Stimulated activated naive B cell treated with anti-CD40 and anti-IgM and Interleukin-4, amounts not matched to agents 10 μg/mL and 1 μg/mL and 100 μg/mL, for 72 hours (primary cell): ENCODE measurements around the gene TTR.

Source experiments
- ATAC-seq, 2 donors: fragments of 150-1000 bp; cut with Tn5 transposase; replicated peaks; 2 replicates each; pipeline ENCODE4 v1.10.0; 2021; ENCODE audit warnings: moderate library complexity in 1 of 2
- DNase-seq: peaks from one replicate; pipeline ENCODE4 v3.0.0; 2021
- H3K27ac Mint-ChIP-seq: one replicate; pipeline ENCODE4 v1.8.0; 2022; ENCODE audit warnings: mild to moderate bottlenecking, mixed read lengths
- H3K27me3 Mint-ChIP-seq, 2 donors: one replicate each; pipeline ENCODE4 v1.8.0; 2022; ENCODE audit warnings: mixed read lengths in 2 of 2
- H3K36me3 Mint-ChIP-seq, 2 donors: one replicate each; pipeline ENCODE4 v1.8.0; 2022; ENCODE audit warnings: mixed read lengths in 2 of 2, mild to moderate bottlenecking in 1 of 2
- H3K4me1 Mint-ChIP-seq, 2 donors: one replicate each; pipeline ENCODE4 v1.8.0; 2022; ENCODE audit warnings: mixed read lengths in 2 of 2, mild to moderate bottlenecking in 1 of 2
- H3K4me3 Mint-ChIP-seq, 2 donors: one replicate each; pipeline ENCODE4 v1.8.0; 2022; ENCODE audit warnings: mild to moderate bottlenecking in 2 of 2, mixed read lengths in 2 of 2, moderate library complexity in 1 of 2
- H3K9me3 Mint-ChIP-seq, 2 donors: one replicate each; pipeline ENCODE4 v1.8.0; 2022; ENCODE audit warnings: mixed read lengths in 2 of 2, mild to moderate bottlenecking in 1 of 2

Gene TTR

DNA sequence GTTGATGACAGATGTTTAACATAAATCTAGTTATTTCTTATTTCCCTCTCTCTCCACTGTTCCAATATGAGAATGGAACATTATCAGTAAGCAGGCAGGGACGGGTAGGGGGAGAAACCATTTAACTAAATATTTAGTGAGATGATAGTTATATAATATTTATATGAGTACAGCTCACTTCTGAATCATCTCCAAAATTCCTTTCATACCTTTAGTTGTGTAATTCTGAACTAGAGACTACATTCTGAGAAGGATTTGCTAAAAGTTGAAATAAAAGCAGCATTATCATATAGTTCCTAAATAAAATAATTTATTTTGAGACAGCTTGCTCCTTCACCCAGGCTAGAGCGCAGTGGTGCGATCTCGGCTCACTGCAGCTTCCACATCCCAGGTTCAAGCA, 51.3 kb downstream of the TTR start:
- ATAC-seq = no peak
- peaks cover 0 to 3% of the 10 kb centered on the region in 2 donors for H3K36me3 Mint-ChIP-seq
- H3K9me3 Mint-ChIP-seq = no peaks in the 10 kb centered on the region
- no peak overlapping the region for H3K4me3 Mint-ChIP-seq
- no peak overlapping the region for H3K27ac Mint-ChIP-seq
- H3K4me1 Mint-ChIP-seq = peaks cover 10 to 18% of the 10 kb centered on the region in 2 donors
- no peak for DNase-seq
- H3K27me3 Mint-ChIP-seq = no peaks in the 10 kb centered on the region

DNA sequence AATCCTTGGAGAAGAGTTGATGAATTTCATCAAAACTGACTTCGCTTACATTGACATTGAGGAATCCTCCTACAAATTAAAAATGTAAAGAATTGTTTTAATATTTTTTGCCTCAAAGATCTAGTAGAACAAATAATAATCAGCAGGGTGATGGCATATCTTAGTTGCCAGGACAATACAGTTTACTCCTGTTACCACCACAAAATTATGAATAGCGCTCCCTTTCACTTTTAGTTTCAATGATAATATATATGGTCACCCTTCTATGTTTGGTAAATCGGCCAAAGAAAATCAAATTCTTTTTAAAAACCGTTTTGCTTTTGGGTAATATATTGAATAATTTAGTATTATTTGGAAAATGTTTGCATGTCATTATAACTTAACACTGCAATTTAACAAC, 53.7 kb downstream of the TTR start:
- Mint-ChIP-seq H3K27me3 (no peaks in the 10 kb centered on the region), H3K27ac (no peak overlapping the region), H3K4me3 (no peak overlapping the region), H3K4me1 (peaks cover 15 to 31% of the 10 kb centered on the region in 2 donors), H3K36me3 (peaks cover 0 to 3% of the 10 kb centered on the region in 2 donors), H3K9me3 (no peaks in the 10 kb centered on the region)
- no peak for DNase-seq
- no peak for ATAC-seq

DNA sequence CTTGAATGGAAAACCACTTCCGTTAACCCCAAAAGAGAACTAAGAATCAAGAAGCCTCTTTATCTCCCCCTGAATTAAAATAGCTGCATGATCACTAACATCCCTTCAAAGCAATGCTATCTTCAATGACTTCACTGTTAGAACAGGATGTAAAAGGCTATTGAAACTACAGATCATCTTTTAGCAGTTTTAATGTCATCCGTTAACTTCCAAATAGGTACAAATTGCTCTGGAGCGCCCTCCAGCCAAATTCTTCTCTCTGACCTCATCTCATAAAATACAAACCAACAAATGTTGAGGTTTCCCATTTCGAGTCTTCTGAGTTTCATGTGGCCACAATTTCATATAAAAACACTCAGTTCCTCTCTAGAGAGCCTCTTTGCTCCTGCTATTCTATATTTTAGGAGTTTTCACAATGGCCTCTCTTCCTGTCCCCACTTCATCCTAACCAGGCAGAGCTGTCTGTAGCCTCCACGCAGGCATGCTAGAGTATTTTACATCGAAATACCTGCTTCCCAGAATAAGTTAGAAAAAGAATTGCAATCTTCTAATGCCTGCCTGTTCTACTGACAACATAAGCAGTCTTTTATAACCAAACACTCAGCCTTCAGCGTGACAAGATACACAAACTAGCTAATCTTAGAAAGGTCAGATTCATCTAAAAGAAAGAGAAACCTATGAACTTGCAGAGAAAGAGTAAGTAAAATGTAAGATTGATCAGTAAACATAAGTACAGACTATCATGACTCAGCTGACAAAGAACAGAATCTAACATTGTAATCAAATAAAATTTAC, 54.9 kb downstream of the TTR start:
- ATAC-seq (peak; percentile 24 to 26), DNase-seq (no peak)
- H3K9me3 Mint-ChIP-seq = no peaks in the 10 kb centered on the region
- peaks cover 0 to 3% of the 10 kb centered on the region in 2 donors for H3K36me3 Mint-ChIP-seq
- peaks cover 18 to 35% of the 10 kb centered on the region in 2 donors for H3K4me1 Mint-ChIP-seq
- H3K27me3 Mint-ChIP-seq = no peaks in the 10 kb centered on the region
- no peak overlapping the region for H3K4me3 Mint-ChIP-seq
- H3K27ac Mint-ChIP-seq = no peak overlapping the region

DNA sequence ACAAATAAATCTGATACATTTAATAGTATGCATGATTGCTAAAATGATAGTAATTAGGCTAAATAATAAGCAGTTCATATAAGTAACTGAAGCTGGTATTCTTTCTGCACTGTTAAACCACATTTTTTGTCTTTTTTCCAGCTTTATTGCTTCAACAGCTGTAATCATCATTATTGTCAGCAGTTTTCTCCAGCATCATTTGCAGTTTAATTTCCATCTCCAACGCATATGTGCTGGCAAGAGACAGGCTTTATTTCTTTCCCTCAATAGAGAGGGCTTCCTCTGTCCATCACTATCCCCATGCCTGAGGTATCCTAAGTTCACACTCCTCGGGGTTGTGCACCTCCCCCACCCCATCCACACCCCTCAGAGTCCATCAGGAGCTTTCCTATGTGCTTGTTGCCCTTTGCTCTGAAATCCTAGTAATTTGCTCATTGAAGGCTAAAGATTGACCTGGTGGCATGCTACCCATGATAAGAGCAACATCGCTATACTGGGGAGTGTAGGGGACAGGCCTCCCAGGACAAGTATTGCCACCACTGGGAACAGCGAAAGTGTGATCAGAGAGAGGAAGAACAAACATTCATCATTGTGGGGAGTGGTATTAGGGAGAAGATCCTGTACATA, 55.6 kb downstream of the TTR start:
- DNase-seq (no peak), ATAC-seq (no peak)
- Mint-ChIP-seq H3K4me1 (peaks cover 22 to 35% of the 10 kb centered on the region in 2 donors), H3K27ac (no peak overlapping the region), H3K27me3 (peaks cover 5% of the 10 kb centered on the region in 2 donors), H3K36me3 (peaks cover 0 to 7% of the 10 kb centered on the region in 2 donors), H3K9me3 (peaks cover 0 to 1% of the 10 kb centered on the region in 2 donors), H3K4me3 (no peak overlapping the region)
